ENCODE results near the gene SMTNL2.
"Not testable (repeated sequence)": the region's sequence is repeated elsewhere in the genome, so short reads cannot be mapped to it uniquely, and the experiment has no call there.

Gene SMTNL2

DNA sequence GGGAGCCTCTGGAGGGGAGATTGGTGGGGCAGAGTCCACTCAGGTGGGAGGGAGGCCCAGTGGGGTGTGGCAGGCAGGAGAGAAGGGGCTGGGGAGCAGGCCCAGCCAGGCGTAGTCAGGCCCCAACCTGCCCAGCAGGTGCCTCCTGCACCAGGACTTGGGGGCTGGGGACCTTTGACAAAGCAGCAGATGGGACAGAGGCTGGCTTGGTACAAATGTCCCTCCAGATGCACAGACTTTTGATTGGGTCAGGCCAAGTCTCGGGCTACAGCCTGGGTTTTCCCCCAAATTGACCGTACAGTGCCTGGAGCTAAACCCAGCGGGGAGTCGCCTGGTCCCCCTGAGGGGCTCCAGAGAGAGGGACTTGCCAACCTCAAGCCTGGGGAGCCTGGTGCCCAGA lies 24.4 kb upstream of the SMTNL2 start:
- DNase-seq (ENCODE audit: low read depth in 1 of 2, low spot score in 1 of 2) = no peak

DNA sequence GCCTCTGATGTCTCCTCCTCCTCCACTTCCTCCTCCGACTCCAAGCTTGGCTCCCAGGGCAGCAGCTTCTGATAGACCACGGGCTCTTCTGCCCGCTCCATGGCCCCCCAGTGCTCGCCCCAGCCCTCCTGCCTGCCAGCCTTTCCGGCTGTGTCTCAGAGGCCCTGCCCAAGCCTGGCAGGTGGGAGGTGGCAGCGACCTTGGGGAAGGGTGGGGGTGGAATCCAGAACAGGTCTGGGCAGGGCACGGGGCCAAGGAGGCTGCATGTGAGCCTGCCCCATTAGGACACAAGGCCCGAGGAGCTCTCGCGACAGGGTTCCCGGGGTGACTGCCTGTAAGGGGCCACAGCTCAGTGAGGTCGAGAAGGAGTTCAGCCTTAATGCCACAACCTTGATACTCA lies 23.9 kb upstream of the SMTNL2 start, which contains the start of gene GGT6:
TSS of gene GGT6 (minus strand) at position 157 of the 400 bp plus-strand sequence. CDS start at position 101, 56 bp downstream.
- no peak for DNase-seq (ENCODE audit: low read depth in 1 of 2, low spot score in 1 of 2)

- no peak for DNase-seq (ENCODE audit: low read depth in 1 of 2, low spot score in 1 of 2)
These were observed 23.5 kb upstream of the SMTNL2 start for GRCh38 chr17:4560837-4561256.

GRCh38 chr17:4562015-4562969 lies 22.0 kb upstream of the SMTNL2 start:
- no peak for DNase-seq (ENCODE audit: low read depth in 1 of 2, low spot score in 1 of 2)

GRCh38 chr17:4565209-4566141 lies 18.9 kb upstream of the SMTNL2 start:
- no peak for DNase-seq (ENCODE audit: low read depth in 1 of 2, low spot score in 1 of 2)

DNA sequence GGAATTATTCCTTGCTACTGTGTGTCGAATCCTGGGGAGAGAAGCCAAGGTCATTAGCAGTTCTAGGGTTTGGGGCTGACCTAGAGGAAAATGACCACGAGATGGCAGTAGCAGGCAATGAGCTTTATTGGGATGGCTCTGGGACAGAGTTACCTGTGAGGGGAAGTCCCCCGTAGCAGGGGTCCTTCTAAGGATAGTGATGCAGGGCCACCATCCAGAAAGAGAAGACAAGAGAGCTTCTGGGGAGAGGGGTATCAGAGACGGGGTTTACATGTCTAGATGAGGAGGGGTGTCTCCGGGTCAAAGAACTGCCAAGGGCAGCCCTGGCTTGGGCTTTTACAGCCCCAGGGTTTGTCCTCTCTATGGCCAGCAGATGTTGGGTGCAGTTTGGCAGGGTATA lies 17.5 kb upstream of the SMTNL2 start:
- no peak for DNase-seq (ENCODE audit: low read depth in 1 of 2, low spot score in 1 of 2)

DNA sequence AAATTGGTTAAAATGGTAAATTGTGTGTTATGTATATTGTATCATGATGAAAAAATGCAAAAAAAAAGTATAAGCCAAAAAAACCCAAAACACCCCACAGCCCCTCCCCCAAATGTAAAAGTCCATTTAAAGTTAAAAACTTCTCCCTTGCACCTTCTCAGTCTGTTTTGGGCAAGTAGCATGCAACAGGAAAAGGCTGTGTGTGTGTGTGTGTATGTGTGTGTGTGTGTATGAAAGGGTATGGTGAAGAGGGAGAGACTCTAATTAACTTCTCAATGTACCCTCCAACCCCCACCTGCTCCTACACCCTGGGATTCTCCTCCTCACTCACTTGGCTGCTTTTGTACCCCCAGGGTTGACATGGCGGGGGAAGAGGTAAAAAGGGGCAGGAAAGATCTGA lies 14.7 kb upstream of the SMTNL2 start:
- DNase-seq (ENCODE audit: low read depth in 1 of 2, low spot score in 1 of 2) = no peak

DNA sequence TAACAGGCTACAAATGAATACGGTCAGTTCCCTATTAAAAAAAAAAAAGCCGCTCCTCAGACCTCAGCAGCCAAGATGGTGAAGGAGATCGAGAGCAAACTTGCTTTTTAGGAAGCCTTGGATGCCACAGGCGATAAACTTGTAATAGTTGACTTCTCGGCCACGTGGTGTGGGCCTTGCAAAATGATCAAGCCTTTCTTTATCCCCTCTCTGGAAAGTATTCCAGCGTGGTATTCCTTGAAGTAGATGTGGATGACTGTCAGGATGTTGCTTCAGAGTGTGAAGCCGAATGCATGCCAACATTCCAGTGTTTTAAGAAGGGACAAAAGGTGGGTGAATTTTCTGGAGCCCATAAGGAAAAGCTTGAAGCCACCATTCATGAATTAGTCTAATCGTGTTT lies 12.2 kb upstream of the SMTNL2 start:
- DNase-seq (ENCODE audit: low read depth in 1 of 2, low spot score in 1 of 2) = no peak

GRCh38 chr17:4573115-4573514 lies 11.2 kb upstream of the SMTNL2 start:
- DNase-seq (ENCODE audit: low read depth in 1 of 2, low spot score in 1 of 2) = no peak

DNA sequence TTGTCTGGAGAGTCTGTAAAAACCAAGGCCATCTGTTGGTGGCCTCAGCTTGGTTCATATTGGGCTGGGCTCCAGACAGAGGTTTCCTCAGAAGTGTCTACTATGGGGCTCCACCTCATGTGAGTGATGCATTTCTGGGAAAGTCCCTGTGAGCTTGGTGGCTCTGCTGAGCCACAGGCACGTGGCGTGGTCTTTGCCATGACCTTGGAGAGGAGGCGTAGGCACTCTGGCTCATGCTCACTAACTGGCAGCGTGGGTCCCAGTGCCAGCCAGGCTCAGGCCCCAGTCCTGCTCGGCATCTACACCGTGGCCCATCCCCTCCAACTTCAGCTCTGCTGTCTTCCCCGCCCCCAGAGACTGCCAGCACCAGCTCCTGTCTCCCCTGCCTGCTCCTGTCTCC lies 10.7 kb upstream of the SMTNL2 start:
- peak in 1 of 2 donors; percentile 44 for DNase-seq (ENCODE audit: low read depth in 1 of 2, low spot score in 1 of 2)

- DNase-seq (ENCODE audit: low read depth in 1 of 2, low spot score in 1 of 2) = no peak
These were observed 9.8 kb upstream of the SMTNL2 start for GRCh38 chr17:4574448-4575045.

DNA sequence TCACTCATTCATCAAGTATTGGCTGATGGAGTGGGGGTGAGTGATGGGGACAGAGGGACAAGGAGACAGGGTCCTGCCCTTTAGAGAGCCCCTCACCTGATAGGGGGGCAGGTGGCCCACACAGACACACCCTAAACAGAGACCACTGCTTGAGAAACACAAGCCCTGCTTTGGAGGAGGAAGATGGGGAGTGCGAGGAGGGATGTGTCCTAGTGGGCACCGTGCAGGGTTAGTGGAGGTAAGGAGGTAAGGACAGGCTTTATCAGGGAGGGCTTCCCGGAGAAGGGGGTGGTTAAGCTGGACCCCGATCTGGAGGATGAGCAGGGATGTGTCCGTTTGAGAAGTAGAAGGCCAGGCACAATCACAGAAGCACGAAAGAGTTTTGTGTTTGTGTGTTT lies 8.2 kb upstream of the SMTNL2 start:
- no peak for DNase-seq (ENCODE audit: low read depth in 1 of 2, low spot score in 1 of 2)

DNA sequence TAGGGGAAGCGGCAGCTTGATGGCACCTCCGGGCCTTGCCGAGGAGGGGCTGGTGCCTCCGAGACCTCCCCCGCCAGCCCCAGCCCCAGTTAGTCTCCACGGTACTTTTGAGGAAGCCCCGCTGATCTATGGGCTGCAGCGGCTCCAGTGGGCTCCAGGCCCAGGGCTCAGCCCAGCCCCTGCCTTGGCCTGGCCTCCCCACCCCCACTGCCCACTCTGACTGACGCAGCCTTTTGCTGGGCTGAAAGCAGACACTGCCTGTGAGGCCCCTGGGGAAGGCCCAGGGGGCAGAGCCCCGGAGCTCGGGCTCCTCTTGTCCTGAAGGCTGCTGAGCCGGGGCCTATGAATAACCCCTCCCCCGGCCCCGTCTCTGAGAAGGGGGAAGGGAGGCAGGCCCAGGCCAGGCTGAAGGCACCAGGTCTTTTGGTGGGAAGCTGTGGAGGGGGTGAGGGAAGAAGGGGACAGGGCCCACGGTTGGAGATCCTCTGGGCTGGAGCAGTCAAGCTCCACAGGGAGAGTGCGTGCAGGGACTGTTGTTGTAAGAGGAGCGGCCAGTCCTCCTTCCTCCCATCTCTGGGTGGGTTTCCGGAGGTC lies 7.5 kb upstream of the SMTNL2 start:
- no peak for DNase-seq (ENCODE audit: low read depth in 1 of 2, low spot score in 1 of 2)

DNA sequence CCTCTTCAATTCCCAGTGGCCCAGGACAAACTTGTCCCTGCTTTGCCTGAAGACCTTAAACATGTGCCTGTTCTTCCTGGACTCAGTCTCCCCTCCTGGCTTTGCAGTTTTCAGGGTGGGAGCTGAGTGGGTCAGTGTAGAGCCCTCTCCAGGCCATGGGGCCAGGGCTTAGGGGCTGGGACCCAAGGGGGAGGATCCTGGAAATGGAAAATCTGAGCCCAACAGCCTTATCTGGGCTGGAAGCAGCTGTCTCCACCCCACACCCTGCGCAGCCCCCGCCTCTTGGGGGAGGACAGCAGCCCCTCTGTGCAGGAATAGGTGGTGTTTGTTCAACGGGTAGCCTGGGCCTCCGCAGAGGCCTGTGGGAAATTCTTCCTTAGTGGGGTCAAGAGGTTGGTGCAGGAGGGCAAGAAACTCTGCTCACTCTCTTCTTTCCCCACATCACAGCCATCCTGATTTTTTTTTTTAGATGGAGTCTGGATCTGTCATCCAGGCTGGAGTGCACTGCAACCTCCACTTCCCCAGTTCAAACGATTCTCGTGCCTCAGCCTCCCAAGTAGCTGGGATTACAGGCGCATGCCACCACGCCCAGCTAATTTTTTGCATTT lies 6.8 kb upstream of the SMTNL2 start:
- DNase-seq (ENCODE audit: low read depth in 1 of 2, low spot score in 1 of 2) = no peak

GRCh38 chr17:4578349-4578748 lies 6.0 kb upstream of the SMTNL2 start:
- not testable (repeated sequence) for DNase-seq (ENCODE audit: low read depth in 1 of 2, low spot score in 1 of 2)

DNA sequence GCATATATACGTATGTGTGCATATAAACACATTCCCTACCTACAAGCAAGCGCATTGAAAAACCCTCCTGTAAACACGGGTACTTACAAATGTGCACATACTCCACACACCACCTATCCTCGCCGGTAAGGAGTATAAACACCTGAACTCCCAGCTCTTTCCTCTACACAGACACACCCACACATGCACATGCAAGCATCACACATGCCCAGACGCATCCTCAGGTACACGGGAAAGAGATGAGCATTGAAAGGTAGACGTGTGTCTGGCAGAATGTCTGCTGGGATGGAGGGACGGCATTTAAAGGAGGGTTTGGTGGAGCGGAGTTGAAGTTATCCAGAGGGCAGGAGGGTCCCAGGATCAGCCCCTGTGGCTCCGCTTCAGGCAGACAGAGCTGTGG lies 4.7 kb upstream of the SMTNL2 start:
- no peak for DNase-seq (ENCODE audit: low read depth in 1 of 2, low spot score in 1 of 2)

DNA sequence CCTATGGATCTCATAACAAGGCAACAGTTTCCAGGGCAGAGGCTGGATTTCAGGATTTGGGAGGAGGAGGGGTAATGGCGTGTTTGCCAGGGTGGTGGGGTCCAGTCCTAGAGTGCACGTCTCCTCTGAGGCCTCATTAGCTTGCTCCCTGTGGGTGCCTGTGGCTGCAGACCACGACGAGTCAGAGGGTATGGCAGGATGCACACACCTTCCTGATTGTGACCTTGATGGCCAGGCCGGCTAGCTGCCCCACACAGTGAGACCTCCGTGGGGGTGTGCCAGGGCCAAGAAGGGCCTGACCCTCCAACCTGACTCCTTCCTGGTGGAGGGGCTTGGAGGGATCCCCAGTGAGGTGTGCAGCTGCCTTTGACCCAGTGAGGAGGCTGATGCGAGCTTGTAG lies 4.0 kb upstream of the SMTNL2 start:
- no peak for DNase-seq (ENCODE audit: low read depth in 1 of 2, low spot score in 1 of 2)

GRCh38 chr17:4582101-4582501 lies 2.2 kb upstream of the SMTNL2 start:
- DNase-seq (ENCODE audit: low read depth in 1 of 2, low spot score in 1 of 2) = no peak

DNA sequence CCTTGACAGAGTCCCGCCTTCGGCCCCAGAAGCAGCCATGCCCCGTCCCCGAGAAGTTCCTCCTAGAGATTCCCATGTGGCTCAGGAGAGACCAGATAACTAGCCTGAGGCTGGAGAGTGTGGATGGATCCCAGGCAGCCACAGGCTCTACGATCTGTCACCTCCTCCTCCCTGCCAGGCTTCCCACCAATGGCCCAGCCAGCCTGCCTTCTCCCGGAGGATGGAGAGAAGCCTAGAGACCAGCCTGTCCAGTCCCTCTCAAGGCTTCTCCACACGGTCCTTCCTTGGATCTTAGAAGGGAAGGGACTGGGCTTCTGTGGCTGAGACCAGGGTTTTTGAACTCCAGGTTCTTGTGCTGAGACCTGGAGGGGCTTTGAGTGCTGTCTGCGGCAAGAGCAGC lies 1.6 kb upstream of the SMTNL2 start:
- no peak for DNase-seq (ENCODE audit: low read depth in 1 of 2, low spot score in 1 of 2)

GRCh38 chr17:4583206-4583605 lies 1.1 kb upstream of the SMTNL2 start:
- no peak for DNase-seq (ENCODE audit: low read depth in 1 of 2, low spot score in 1 of 2)

DNA sequence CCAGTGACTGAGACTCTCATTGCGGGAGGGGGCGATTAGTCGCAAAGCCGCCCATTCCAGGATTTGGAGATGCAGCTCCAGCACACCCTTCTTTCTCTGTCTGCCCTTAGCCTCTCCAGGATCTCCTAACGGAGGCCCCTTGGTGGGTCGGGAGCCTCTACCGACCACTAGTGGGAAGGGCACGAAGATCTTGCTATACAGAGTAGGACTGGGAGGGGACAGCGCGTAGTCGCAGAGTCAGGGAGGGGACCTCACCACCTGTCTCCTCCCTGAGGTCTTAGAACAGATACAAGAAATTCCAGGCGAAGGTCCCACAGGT lies 588 bp upstream of the SMTNL2 start:
- DNase-seq (ENCODE audit: low read depth in 1 of 2, low spot score in 1 of 2) = no peak
